Measurements from ENCODE around the gene CDC20B. TPM values are rescaled to one million over a fixed set of nuclear protein-coding genes. Genes with fewer than 3 reads are reported as not detected.
A peak's percentile ranks its signal among the peaks of the same experiment; 100 is the strongest.

Gene CDC20B
- total RNA-seq (2014; rRNA removed; shearing (Covaris generic)), result not detected in 2 replicates

GRCh38 chr5:55172937-55173686 is at the start of gene CDC20B:
Gene CDC20B, minus strand, starts transcription at chr5:55173177. Its CDS starts 177 bp downstream, at chr5:55173000.
- Histone ChIP-seq H3K9me3 (replicated peaks) (no peaks in the 10 kb centered on the region), H3K4me3 (peak within 1 kb of the TSS; percentile 38), H3K4me1 (replicated peaks) (peaks cover 25% of the 10 kb centered on the region), H3K27me3 (replicated peaks) (no peaks in the 10 kb centered on the region), H3K36me3 (no peaks in the 10 kb centered on the region), H3K27ac (no peak within 1 kb of the TSS)
- DNase-seq (ENCODE audit: low read depth in 1 of 2, low spot score in 2 of 2), result peak; percentile 75

- Histone ChIP-seq H3K4me1 (replicated peaks) (peaks cover 10% of the 10 kb centered on the region), H3K9me3 (replicated peaks) (no peaks in the 10 kb centered on the region; the same call in 1 of the 2 replicates), H3K27me3 (replicated peaks) (no peaks in the 10 kb centered on the region), H3K36me3 (no peaks in the 10 kb centered on the region), H3K4me3 (no peak overlapping the region), H3K27ac (no peak overlapping the region)
- DNase-seq (ENCODE audit: low read depth in 1 of 2, low spot score in 2 of 2), result no peak
Measured at GRCh38 chr5:55222092-55222984, 49.4 kb upstream of the CDC20B start.

- no peaks in the 10 kb centered on the region for H3K9me3 ChIP-seq (replicated peaks)
- H3K27me3 ChIP-seq (replicated peaks), result no peaks in the 10 kb centered on the region
- no peaks in the 10 kb centered on the region for H3K36me3 ChIP-seq
- H3K4me3 ChIP-seq, result no peak overlapping the region
- H3K4me1 ChIP-seq (replicated peaks), result no peaks in the 10 kb centered on the region
- no peak for DNase-seq (ENCODE audit: low read depth in 1 of 2, low spot score in 2 of 2)
- no peak overlapping the region for H3K27ac ChIP-seq
Measured at GRCh38 chr5:55220433-55221185, 47.6 kb upstream of the CDC20B start.

- Histone ChIP-seq H3K4me1 (replicated peaks) (no peaks in the 10 kb centered on the region), H3K36me3 (no peaks in the 10 kb centered on the region), H3K4me3 (no peak overlapping the region), H3K9me3 (replicated peaks) (no peaks in the 10 kb centered on the region), H3K27ac (no peak overlapping the region), H3K27me3 (replicated peaks) (no peaks in the 10 kb centered on the region)
- DNase-seq (ENCODE audit: low read depth in 1 of 2, low spot score in 2 of 2), result no peak
Measured at GRCh38 chr5:55219770-55220169, 46.8 kb upstream of the CDC20B start.

- no peak for DNase-seq (ENCODE audit: low read depth in 1 of 2, low spot score in 2 of 2)
- Histone ChIP-seq H3K36me3 (no peaks in the 10 kb centered on the region), H3K27ac (no peak overlapping the region), H3K4me3 (no peak overlapping the region), H3K27me3 (replicated peaks) (0 out of 2 replicates have a peak, but pooled peaks cover 3% of the 10 kb centered on the region), H3K9me3 (replicated peaks) (no peaks in the 10 kb centered on the region), H3K4me1 (replicated peaks) (no peaks in the 10 kb centered on the region)
Measured at GRCh38 chr5:55218967-55219366, 46.0 kb upstream of the CDC20B start.

GRCh38 chr5:55211184-55211874 is 38.4 kb upstream of the CDC20B start:
- Histone ChIP-seq H3K27ac (no peak overlapping the region), H3K4me1 (replicated peaks) (no peaks in the 10 kb centered on the region), H3K4me3 (no peak overlapping the region), H3K9me3 (replicated peaks) (no peaks in the 10 kb centered on the region), H3K27me3 (replicated peaks) (0 out of 2 replicates have a peak, but pooled peaks cover 3% of the 10 kb centered on the region), H3K36me3 (no peaks in the 10 kb centered on the region)
- DNase-seq (ENCODE audit: low read depth in 1 of 2, low spot score in 2 of 2), result no peak

GRCh38 chr5:55205001-55205400 is 32.0 kb upstream of the CDC20B start:
- Histone ChIP-seq H3K9me3 (replicated peaks) (no peaks in the 10 kb centered on the region), H3K4me3 (no peak overlapping the region), H3K36me3 (no peaks in the 10 kb centered on the region), H3K27me3 (replicated peaks) (peaks cover 3% of the 10 kb centered on the region), H3K27ac (no peak overlapping the region), H3K4me1 (replicated peaks) (no peaks in the 10 kb centered on the region)
- DNase-seq (ENCODE audit: low read depth in 1 of 2, low spot score in 2 of 2), result no peak

GRCh38 chr5:55191165-55191564 is 18.2 kb upstream of the CDC20B start:
- Histone ChIP-seq H3K4me3 (no peak overlapping the region), H3K4me1 (replicated peaks) (no peaks in the 10 kb centered on the region), H3K27me3 (replicated peaks) (peaks cover 38% of the 10 kb centered on the region), H3K9me3 (replicated peaks) (no peaks in the 10 kb centered on the region), H3K27ac (no peak overlapping the region), H3K36me3 (no peaks in the 10 kb centered on the region)
- DNase-seq (ENCODE audit: low read depth in 1 of 2, low spot score in 2 of 2), result no peak

GRCh38 chr5:55188656-55189540 is 15.9 kb upstream of the CDC20B start:
- H3K27me3 ChIP-seq (replicated peaks), result peaks cover 35% of the 10 kb centered on the region

GRCh38 chr5:55187370-55187769 is 14.4 kb upstream of the CDC20B start:
- Histone ChIP-seq H3K27me3 (replicated peaks) (peaks cover 26% of the 10 kb centered on the region), H3K9me3 (replicated peaks) (no peaks in the 10 kb centered on the region), H3K4me1 (replicated peaks) (no peaks in the 10 kb centered on the region), H3K27ac (no peak overlapping the region), H3K36me3 (no peaks in the 10 kb centered on the region), H3K4me3 (no peak overlapping the region)
- no peak for DNase-seq (ENCODE audit: low read depth in 1 of 2, low spot score in 2 of 2)

More at GRCh38 chr5:55188656-55189540, 15.9 kb upstream of the CDC20B start:
- Histone ChIP-seq H3K9me3 (replicated peaks) (no peaks in the 10 kb centered on the region), H3K36me3 (no peaks in the 10 kb centered on the region), H3K4me3 (no peak overlapping the region), H3K4me1 (replicated peaks) (no peaks in the 10 kb centered on the region), H3K27ac (no peak overlapping the region)
- no peak for DNase-seq (ENCODE audit: low read depth in 1 of 2, low spot score in 2 of 2)

- no peak overlapping the region for H3K4me3 ChIP-seq
- H3K36me3 ChIP-seq, result no peaks in the 10 kb centered on the region
- peaks cover 12% of the 10 kb centered on the region for H3K4me1 ChIP-seq (replicated peaks)
- H3K9me3 ChIP-seq (replicated peaks), result no peaks in the 10 kb centered on the region
- no peak for DNase-seq (ENCODE audit: low read depth in 1 of 2, low spot score in 2 of 2)
- peaks cover 3% of the 10 kb centered on the region; the same call in 1 of the 2 replicates for H3K27me3 ChIP-seq (replicated peaks)
- no peak overlapping the region for H3K27ac ChIP-seq
Measured at GRCh38 chr5:55180016-55180415, 7.0 kb upstream of the CDC20B start.

GRCh38 chr5:55177078-55177477 is 4.1 kb upstream of the CDC20B start:
- Histone ChIP-seq H3K36me3 (no peaks in the 10 kb centered on the region), H3K27me3 (replicated peaks) (no peaks in the 10 kb centered on the region; the same call in 1 of the 2 replicates), H3K4me3 (peak overlapping the region; percentile 39), H3K27ac (no peak overlapping the region), H3K9me3 (replicated peaks) (no peaks in the 10 kb centered on the region), H3K4me1 (replicated peaks) (peaks cover 25% of the 10 kb centered on the region)
- no peak for DNase-seq (ENCODE audit: low read depth in 1 of 2, low spot score in 2 of 2)
